GM19193 (cell line): ENCODE results near the gene SEL1L2.

Experiments used
- POLR2A ChIP-seq: IDR thresholded peaks from 4 replicates; pipeline ENCODE4 v1.6.1; 2011; ENCODE audit not compliant: insufficient read depth, insufficient read length; ENCODE audit errors: extremely low read depth

Gene SEL1L2

DNA sequence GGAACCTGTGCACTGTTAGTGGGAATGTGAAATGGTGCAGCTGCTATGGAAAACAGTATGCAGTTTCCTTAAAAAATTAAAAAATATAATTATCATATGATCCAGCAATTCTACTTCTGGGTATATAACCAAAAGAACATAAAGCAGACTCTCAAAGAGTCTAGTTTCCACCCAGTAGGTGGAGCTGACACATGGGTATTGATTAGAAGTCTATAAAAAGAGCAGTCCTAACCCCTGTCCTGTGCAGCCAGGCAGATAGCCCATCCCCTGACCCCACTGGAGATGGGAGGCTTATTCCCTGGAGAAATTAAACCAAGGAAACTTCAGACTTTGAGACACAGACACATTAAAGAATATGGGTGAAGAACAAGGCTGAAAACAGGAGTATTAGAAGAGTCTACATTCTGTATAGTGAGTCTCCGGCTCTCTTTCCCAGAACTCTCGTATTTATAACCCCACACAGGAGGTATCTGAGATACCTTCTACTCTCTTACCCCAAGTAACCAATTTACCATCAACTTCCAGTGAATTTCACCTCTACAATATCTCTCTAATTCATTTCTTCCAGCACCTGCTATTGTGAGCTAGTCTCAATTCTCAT lies 92.3 kb downstream of the SEL1L2 start:
- no peak for TF ChIP-seq POLR2A

DNA sequence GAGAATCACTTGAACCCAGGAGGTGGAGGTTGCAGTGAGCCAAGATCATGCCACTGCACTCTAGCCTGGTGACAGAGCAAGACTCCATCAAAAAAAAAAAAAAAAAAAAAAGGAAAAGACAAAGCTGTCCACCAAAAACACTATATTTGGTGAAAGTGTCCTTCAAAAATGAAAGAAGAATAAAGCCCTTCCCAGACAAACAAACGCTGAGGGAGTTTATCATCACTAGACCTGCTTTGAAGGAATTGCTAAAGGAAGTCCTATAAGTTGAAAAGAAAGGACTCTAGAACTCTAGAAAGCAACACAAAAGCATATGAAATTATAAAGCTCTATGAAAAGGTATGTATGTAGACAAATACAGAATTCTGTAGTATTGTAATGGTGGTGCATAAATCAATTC lies 98.8 kb downstream of the SEL1L2 start:
- TF ChIP-seq POLR2A, result no peak

DNA sequence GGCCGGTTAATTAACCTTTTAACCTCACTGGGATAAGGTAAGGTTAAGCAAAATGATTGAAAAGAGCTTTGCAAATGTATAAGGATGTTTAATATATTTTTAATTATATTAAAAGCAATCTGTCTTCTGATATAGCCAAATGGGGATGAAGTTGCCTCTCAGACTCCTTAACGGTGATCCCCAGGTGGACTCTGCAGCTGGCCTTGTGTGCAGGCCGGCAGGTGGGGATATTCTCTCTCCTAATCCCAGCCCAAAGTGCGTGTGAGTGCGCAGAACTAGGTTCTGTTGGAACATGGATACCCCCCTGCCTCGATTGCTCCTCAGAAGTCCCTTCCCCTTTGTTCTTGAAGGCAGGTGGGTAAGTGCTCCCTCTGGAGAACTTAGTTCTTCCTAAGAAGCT lies 105.6 kb downstream of the SEL1L2 start:
- no peak for TF ChIP-seq POLR2A

DNA sequence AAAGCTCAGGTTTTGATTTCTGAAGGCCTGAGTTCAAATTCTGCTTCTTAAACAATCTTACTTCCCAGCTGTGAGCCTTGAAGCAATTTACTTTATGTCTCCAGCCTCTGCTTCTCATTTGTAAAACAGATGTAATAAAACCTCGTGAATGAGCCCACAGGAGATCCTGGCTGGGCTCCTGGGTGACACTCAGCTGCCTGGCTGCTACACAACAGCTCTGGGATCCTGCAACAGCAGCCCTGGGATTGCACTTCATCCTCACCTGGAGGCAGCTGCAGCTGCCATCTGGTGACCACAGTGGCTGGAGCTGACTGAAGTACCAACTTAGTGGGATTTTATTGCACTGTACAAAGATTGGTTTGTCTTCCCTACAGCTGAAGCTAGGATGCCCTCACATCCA lies 107.0 kb downstream of the SEL1L2 start:
- TF ChIP-seq POLR2A, result no peak

DNA sequence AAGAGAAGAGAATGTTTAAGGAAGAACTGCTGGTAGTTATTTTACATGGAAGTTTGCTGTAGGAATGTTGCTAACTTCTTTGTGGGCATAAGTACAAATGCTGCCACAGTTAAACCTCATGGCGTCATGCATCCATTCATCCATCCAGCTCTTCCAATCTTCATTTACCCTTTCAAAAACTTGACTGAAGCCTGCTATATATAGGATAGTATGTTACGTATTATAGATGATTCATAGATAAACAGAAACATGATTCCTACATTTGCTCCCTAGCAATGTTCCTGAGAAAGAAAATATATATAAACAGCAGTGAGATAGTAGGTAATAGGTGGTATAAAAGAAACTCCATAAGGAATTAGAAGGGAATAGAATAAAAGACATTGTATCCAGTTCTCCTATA lies 111.8 kb downstream of the SEL1L2 start:
- no peak for TF ChIP-seq POLR2A

DNA sequence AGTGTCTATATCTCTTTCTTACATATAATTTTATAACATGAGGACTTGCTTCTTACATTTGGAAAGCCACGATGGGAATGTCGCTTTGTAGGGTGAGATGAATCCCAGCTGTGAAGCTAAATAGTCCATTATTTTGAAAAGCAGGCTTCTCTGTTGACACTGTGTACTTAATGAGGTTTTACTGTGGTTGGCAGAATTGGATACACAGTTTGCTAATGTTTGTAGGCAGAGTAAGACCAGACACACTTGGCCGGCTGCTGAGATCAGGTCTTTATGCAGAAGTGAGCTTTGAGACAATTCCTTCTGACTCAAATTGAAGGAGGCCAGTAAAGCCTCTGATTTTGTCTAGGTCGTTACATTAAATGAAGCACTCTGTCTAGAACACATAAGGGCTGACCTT lies 112.6 kb downstream of the SEL1L2 start:
- no peak for TF ChIP-seq POLR2A

DNA sequence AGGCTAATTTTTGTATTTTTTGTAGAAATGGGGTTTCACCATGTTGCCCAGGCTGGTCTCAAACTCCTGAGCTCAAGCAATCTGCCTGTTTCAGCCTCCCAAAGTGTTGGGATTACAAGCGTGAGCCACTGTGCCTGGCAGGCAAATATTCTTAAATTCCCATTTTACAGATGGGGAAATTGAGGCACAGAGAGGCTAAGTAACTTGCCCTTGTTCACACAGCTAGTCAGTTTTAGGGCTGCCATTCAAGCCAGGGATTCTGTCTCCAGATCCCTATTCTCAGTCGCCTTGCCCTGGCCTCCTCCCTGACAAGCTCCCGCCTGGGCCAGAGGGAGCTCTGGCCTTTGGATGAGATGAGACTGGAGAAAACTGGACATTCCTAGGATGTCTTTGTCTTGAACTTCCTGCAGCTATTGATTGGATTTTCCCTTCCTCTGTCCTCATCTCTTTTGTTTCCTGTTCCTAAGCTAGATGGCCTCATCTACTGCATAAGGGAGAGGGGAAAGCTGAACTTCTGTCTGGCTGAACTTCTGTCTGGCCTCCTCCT lies 115.1 kb downstream of the SEL1L2 start:
- TF ChIP-seq POLR2A, result no peak

DNA sequence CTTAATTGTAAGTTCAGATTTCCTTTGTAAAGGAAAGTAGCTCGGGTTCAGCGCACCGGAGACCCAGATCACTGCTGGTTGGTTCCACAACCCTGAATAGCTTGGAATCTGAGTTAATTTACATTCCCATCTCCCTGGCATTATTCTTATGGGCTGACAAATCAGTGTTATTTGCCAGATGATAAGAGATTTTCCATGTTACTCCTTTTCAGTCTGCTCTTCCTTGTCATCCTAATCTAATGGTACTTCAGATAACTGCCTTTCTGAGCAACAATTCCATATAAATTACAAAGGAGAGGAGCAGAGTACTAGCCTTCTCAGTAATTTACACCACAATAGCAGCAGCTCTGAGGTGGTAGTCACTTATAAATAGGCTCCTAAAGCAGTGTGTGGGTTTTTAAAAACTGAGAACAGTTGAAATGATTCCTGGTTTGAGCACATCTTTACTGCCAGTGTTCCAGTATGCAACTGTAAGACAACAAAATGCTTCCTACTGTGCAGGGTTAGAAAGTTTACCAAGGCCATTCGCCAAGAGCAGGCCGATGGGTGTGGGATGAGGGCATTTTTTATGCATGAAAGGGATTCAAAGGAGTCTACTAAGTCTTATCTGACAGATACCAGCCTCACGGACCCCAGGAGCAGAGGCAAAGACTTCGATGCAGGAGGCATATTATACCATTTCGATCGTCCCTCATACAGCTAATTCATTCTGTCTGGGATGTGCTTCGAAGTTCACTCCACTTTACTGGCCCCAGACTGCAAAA lies 115.8 kb downstream of the SEL1L2 start:
- TF ChIP-seq POLR2A, result no peak

DNA sequence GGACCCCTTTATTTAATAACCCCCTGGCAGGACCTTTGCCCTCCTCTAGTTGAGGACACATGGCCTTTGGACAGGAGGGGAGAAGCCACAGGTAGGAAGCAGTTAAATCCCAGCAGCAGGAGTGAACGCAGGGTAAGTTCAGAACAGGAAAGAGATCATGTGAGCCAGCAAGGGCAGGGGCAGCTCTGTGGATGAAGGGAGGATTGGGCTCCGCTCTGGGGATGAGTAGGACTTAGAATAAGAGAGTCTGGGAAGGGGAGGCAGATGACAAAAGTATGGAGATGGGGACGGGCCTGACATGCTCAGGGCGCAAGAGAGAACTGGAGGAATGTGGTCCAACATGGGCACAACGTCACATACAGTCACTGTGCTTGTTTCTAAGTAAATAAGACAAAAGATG lies 116.6 kb downstream of the SEL1L2 start:
- no peak for TF ChIP-seq POLR2A

DNA sequence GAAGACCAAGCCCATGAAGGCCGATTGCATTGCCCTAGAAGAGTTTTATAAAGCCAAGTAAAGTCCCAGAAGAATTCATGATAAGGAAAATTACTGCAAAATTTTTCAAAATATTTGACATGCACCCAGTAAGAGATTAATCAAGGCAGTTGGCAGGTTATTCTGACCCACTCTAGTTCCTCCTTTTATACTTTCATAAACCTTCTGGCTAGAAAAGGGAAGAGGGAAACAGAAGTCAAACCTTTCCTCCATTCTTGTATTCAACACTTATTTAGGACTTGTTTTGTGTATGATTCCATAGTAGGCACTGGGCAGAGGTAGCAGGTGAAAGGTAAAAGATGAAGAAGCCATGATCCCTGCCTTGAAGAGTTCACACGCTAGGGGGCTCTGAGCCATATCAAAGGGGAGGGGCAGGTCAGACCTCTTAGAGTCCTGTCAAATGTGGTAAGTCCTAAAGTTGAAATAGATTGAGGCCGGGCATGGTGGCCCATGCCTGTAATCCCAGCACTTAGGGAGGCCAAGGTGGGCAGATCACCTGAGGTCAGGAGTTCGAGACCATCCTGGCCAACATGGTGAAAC lies 120.2 kb downstream of the SEL1L2 start:
- TF ChIP-seq POLR2A, result no peak

DNA sequence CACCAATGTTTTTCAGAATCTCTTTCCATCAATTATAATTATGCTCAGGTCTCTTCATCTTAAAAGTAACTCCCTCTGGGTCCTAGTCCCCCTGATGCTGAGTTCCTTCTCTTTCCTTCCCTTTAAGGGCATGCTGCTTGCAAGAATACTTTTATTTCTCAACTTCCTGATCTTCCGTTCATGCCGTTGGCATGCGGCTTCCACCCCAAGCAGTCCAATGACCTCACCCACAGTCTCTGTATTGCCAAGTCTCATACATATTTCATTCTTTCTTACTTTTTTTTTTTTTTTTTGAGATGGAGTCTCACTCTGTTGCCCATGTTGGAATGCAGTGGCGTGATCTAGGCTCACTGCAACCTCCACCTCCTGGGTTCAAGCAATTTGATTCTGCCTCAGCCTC lies 122.1 kb downstream of the SEL1L2 start:
- TF ChIP-seq POLR2A, result no peak

DNA sequence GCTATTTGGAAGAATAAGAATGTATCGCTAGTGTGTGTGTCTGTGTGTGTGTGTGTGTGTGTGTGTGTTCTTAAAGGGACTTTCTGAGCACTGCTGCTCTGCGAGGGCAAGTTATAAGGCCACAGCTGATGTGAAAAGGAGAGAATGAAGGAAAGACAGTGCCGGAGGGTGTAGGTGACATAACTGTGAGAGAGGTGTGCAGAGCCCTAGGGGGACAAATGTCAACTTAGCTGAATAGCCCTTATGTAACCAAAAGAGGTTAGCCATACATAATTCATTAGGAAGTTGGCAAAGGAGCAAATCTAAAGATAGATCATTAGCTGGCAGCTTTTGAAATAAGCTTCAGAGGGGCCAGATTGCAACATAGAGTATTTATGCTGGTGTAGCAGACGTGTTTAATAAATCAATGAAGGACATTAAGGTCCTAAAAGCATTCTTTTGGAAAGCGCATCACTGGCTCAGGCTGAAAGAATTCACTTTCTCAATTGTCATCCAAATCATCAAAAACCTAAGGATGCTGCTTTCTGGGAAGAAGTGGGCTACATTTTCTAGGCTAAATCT lies 124.5 kb downstream of the SEL1L2 start:
- TF ChIP-seq POLR2A, result no peak

DNA sequence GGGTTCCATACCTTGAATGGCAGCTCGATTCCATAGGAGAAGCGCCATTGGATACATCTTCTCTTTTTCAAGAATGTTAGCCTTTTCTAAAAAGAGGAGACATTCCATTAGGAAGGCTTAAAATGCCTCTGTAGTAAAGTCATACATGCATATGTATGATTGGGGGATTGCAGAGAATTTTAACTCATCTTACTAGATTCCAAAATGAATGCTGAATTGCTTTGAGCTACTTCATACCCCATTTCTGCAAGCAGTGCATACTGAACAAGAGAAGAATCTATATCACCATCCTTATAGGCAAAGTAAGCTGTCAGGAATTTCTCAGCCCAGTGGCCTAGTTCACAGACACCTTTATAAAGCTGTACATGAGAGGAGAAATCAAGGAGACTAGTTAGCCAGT lies 125.3 kb downstream of the SEL1L2 start:
- no peak for TF ChIP-seq POLR2A

DNA sequence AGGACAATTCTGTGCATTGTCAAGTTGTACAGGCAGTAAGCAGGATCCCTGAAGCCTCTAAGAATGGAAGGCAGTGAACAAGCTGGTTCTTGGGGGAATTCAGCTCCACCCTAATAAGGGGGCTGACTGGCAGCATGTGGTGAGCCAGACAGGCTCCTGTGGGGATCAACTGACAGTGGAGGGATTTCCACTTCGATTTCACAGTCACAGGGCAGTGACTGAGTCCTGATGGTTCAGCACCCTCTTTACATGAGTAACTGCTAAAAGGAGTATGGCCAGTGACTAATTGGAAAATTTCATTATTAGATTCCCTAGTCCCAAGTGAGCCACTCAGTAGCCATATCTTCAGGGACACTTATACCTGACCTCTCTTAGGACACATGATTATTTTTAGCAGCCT lies 127.2 kb downstream of the SEL1L2 start:
- TF ChIP-seq POLR2A, result no peak

DNA sequence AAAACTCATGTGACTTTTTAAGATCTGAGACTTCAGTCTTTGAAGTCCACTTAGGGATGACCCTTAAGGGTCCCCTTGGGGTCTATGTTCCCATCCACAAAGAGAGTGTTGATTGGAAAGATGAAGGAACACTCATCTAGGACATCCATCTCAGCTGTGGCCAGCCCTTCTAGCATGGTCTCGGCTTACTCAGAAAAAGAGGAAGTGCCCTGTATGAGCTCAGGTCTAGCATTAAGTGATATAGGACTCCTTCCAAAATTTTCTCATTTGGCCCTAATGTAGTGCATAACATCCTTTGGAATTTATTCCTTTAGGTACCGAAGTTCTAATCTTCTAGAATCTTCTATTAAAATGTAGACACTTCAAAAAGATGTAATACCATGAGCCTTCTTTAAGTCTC lies 128.2 kb downstream of the SEL1L2 start:
- no peak for TF ChIP-seq POLR2A

DNA sequence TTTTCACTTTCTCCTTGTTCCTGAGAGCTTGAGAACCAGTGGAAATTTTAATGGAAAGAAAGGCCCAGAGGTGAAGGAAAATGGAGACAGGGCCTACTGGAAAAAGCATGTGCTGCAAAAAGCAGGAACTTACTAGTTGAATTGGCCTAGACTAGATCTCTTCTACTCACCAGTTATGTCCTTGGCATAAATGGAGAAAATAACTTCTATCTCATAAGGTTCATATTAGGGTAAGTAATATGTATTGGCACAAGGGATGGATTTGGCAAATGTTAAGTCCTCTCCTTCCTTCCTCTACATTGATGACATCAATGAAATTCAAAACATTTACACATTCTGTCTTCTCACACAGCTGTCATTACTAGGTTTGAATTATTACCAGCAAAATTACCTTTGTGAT lies 131.5 kb downstream of the SEL1L2 start:
- no peak for TF ChIP-seq POLR2A
